GM19351 (cell line): ENCODE results near the gene MIPOL1.
"Not testable (repeated sequence)": the region's sequence is repeated elsewhere in the genome, so short reads cannot be mapped to it uniquely, and the experiment has no call there.

Experiments used
- ATAC-seq: cut with Tn5 transposase; IDR thresholded peaks from one replicate; pipeline ENCODE4 v1.9.1; 2021; ENCODE audit warnings: mild to moderate bottlenecking, moderate library complexity; ENCODE audit not compliant: unreplicated experiment

Gene MIPOL1

DNA sequence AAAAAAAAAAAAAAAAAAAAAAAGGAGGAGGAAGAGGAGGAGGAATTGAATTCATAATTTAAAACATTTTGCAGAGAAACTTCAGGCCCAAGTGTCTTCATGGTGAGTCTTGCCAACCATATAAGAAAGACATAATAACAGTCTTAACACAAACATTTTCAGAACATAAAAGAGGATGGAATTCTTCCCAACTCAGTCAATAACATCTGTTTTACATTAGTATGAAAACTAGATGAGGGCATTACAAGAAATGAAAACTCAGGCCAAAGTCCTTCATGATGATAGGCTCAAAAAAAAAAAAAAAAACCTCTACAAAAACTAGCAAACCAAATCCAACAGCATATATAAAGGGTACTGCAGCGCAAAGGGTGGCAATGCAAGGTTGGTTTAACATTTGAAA lies 245.7 kb downstream of the MIPOL1 start:
- ATAC-seq: no peak

DNA sequence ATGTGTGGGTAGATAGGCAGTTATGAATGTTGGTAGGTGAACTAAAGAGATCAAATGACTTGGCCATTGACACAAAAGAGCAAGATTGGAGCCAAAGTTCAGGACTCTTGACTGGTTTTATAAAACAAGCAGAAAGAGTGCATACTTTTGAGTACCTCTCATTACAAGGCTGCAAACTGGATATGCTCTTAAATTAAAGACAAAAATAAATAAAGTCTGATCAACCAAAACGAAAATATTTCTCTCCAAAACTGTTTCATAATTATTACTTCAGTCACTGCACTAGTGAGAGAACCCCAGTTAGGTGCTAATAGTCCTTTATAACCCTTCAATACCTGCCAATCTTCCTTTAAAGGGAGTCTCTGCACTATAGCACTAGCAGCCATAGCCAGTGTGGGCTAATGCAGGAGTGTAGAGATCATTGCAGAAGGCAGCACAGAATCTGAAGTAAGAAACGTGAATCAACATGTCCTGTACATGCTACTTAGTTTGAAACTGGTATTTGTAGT lies 250.2 kb downstream of the MIPOL1 start:
- ATAC-seq: no peak

- ATAC-seq: no peak
Observed at GRCh38 chr14:37452323-37452722, 254.6 kb downstream of the MIPOL1 start.

GRCh38 chr14:37453985-37454384 lies 256.2 kb downstream of the MIPOL1 start:
- no peak for ATAC-seq

- no peak for ATAC-seq
Observed at GRCh38 chr14:37457334-37457733, 259.6 kb downstream of the MIPOL1 start.

GRCh38 chr14:37462426-37462825 lies 264.7 kb downstream of the MIPOL1 start:
- ATAC-seq: not testable (repeated sequence)

DNA sequence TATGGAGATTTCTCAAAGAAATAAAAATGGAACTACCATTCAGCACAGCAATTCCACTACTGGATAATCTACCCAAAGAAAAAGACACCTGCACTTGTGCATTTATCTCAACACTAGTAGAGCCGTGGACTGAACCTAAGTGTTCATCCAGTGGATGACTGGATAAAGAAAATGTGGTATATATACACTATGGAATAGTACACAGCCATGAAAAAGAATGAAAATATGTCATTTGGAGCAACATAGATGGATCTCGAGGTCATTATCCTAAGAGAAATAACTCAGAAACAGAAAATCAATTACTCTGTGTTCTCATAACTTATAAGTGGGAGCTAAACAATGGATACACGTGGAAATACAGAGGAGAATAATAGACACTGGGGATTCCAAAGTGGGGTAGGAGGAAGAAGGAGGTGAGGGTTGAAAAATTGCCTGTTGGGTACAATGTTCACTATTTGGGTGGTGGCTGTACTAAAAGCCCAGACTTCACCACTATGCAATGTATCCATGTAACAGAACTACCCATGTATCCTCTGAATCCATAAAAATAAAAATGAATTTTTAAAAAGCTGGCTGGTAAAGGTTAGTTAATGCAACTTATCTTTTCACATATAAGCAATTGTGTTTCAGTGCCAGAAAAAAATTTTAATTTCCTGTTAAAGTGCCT lies 266.6 kb downstream of the MIPOL1 start:
- ATAC-seq: no peak

DNA sequence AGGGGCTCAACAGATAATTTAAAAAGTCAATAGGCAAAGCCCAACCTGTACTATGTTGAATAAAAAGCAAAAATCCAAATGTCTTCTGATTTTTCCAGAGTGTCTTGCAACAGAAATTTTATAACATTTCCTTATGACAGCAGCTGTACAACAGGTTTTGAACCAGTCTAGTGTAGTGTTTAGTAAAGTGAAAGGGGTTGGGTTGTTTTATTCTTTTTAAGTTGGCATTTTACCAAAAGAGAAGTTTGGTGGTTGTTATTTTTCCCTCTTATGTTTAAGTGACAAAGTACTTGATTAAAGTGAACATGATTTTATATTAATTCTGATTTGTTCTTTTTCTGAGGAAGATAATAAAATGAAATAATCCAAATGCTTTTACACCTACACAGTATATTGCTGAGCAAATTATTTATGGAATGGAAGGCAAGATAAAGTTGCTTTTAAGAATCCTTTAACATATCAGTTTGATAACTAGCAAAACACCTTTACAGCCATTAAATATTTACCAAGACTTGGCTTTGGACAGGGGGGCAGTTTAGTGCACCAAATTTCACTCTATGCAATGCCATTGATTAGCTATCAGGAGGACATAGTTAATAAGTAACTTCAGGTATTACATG lies 268.4 kb downstream of the MIPOL1 start:
- no peak for ATAC-seq

GRCh38 chr14:37466623-37467088 lies 268.9 kb downstream of the MIPOL1 start:
- no peak for ATAC-seq

DNA sequence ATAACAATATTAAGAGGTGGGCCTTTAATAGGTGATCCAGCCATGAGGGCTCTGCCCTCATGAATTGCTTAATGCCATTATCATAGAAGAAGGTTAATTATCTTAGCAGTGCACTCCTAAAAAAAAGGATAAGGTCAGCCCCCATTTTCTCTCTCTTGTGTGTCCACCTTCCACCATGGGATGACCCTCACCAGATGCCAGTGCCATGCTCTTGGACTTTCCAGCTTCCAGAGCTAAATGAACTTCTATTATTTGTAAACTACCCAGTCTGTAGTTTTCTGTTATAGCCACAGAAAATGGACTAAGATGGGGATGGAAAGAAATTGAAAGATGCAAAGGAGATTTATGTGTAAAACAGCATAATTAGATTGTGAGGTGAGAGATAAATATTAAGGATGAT lies 271.9 kb downstream of the MIPOL1 start:
- ATAC-seq: no peak

DNA sequence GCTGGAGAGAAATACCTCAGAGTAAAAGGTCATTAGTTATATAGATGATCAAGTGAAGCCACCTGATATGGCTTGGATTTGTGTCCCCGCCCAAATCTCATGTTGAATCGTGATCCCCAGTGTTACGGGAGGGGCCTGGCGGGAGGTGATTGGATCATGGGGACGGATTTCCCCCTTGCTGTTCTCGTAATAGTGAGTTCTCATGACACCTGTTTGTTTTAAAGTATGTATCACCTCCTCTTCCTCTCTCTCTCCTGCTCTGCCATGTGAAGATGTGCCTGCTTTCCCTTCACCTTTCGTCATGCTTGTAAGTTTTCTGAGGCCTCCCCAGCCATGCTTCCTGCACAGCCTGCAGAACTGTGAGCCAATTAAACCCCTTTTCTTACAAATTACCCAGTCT lies 272.5 kb downstream of the MIPOL1 start:
- ATAC-seq: no peak

DNA sequence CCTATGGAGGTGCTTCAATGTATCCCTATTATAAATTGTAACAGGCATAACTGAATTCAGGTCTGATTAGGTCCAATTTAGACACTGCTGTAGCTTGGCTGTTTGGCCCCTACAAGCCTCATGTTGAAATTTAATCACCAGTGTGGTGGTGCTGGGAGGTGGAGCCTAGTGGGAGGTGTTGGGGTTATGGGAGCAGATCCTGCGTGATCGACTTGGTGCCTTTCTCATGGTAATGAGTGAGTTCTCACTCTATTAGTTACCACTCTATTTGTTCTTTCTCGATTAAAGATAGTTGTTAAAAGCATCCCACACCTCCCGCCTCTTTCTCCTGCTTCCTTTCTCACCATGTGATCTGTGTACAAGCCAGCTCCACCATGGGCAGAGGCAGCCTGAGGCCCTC lies 275.2 kb downstream of the MIPOL1 start:
- ATAC-seq: no peak

DNA sequence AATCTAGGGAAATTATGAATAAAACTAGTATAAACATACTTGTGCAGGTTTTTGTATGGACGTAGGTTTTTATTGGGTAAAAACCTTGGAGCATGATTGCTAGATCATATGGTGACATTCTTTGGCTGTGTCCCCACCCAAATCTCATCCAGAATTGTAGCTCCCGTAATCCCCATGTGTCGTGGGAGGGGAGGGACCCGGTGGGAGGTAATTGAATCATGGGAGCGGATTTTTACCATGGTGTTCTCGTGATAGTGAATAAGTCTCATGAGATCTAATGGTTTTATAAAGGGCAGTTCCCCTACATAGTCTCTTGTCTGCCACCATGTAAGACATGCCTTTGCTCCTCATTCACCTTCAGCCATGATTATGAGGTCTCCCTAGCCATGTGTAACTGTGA lies 276.5 kb downstream of the MIPOL1 start:
- no peak for ATAC-seq

- ATAC-seq: no peak
Observed at GRCh38 chr14:37480446-37481290, 282.9 kb downstream of the MIPOL1 start.

DNA sequence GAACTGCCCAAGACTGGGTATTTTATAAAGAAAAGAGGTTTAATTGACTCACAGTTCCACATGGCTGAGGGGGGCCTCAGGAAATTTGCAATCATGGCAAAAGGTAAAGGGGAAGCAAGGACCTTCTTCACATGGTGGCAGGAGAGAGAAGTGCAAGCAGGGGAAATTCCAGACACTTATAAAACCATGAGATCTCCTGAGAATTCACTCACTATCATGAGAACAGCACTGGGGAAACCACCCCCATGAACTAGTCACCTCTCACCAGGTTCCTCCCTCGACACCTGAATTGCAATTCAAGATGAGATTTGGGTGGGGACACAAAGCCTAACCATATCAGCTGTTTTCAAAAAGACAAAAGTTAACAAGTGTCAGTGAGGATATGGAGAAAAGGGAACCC lies 284.7 kb downstream of the MIPOL1 start:
- ATAC-seq: no peak

DNA sequence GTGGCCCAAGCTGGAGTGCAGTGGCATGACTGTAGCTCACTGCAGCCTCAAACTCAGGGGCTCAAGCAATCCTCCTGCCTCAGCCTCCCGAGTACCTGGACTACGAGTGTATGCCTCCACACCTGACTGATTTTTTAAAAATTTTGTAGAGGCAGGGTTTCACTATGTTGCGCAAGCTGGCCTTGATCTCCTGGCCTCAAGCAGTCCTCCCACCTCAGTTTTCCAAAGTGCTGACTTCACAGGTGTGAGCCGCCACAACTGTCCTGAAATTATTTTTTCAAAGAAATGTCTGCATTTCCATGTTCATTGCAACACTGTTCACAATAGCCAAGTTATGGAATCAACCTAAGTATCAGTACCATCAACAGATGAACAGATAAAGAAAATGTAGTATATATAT lies 285.9 kb downstream of the MIPOL1 start:
- ATAC-seq: no peak

DNA sequence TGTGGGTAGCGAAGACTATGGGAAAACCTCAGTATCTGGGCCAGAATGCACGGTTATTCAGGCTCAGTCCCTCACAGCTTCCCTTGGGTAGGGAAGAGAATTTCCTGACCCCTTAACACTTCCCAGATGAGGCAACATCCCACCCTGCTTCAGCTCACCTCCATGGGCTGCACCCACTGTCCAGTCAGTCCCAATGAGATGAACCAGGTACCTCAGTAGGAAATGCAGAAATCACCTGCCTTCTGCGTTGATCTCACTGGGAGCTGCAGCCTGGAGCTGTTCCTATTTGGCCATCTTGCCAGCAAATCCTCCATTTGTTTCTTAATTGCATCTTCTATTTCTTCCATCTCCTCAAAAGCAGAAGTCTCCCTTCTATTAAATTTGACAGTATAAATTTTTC lies 292.9 kb downstream of the MIPOL1 start:
- no peak for ATAC-seq

DNA sequence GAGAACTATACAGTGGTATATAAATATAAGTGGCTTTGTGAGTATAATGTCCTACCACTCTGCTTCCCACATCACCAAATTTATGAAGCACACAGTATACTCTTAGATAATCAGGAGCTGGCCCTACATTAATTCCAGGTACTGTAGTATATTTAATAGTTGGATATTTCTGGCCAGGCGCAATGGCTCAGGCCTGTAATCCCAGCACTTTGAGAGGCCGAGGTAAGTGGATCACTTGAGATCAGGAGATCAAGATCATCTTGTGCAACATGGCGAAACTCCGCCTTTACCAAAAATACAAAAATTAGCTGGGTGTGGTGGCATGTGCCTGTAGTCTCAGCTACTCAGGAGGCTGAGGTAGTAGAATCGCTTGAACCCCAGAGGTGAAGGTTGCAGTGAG lies 293.3 kb downstream of the MIPOL1 start:
- no peak for ATAC-seq

- ATAC-seq: no peak
Observed at GRCh38 chr14:37493606-37494005, 295.9 kb downstream of the MIPOL1 start.

- ATAC-seq: no peak
Observed at GRCh38 chr14:37497422-37497821, 299.7 kb downstream of the MIPOL1 start.

- ATAC-seq: no peak
Observed at GRCh38 chr14:37501877-37502276, 304.1 kb downstream of the MIPOL1 start.

DNA sequence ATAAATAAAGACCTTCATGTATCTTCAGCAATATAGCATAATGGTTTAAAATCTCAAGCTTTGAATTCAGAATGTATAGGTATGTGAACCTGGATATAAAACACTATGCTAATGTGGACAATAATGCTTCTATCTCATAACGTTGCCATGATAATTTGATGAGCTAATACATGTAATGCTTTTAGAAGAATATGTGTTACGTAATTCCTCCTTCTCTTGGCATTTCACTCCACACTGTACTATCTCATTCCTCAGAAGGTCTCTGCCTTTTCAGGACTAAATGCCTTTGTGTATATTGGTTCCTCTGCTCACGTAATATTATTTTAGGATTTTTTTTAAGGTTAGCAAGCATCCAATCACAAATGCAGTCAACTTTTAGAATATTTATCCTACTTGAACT lies 310.8 kb downstream of the MIPOL1 start:
- no peak for ATAC-seq
